ENCODE results near the gene EPSTI1.

The EPSTI1 gene

DNA sequence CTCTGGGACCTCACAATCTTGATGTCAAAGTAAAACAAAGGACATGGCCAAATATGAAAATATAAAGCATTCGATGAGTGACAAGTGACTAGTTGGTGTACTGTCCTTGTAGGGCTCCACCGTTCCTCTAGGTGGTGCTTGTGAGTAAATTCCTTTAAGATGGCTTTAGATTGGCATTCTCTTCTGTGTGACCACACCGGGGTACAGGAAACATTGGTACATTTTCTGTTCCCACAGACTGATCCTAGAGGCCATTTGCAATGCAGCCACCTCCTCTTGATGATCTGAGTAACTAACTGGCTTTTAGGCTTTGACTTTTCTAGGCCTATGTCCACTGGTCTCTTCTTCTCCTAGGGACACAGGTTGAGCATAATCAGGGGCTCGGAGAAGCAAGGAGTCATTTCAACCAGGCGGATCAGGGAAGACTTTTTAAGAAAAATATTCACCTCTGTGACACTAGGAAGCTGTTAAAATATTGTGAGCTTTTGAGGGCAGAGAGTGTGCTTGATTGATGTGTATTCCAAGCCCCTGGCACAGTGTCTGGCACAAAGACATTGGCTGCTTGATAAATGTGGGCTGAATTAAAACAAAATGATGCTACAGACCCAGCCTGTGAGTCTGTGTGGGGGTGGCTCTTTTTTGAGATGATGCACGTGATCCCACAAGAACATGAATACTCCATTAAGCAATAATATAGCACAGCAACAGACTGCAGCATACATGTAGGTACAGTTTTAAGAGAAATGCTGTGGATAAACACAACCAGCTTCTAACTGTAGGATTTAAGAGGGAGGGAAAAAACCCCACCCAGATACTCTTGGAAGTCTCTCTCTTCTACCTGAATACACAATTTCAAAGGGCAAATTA lies 21.0 kb downstream of the EPSTI1 start:
- peak in 1 of 4 experiments; percentile 7 for DNase-seq

DNA sequence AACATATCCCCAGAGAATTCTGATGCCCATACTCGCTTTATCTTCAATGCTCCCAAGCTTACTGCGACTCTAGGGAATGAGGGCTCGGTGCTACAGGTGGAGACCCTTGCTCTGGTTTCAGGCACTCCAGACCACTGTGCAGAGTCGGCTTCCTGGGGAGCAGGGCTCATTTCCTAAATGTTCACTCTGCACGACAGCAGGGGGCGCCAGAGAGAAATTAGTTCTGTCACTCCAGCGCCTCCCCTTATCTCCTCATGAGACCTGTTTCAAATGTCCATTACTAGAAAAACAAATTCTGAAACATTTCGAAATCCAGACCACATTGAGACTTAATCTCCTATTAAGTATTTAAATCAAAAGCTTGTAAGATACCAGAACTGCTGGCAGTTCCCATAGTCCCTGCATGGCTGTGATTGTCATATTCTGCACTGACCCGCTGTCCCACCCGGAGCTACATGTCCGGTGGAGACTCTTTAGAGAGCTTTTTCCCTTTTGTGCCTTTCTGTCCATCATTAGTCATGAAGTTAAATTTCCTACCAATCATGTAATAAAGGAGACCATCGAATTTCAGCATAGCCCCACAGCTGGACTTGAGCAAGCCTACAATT lies 22.4 kb downstream of the EPSTI1 start:
- peak; percentile 44 to 82 (median 72) for DNase-seq

DNA sequence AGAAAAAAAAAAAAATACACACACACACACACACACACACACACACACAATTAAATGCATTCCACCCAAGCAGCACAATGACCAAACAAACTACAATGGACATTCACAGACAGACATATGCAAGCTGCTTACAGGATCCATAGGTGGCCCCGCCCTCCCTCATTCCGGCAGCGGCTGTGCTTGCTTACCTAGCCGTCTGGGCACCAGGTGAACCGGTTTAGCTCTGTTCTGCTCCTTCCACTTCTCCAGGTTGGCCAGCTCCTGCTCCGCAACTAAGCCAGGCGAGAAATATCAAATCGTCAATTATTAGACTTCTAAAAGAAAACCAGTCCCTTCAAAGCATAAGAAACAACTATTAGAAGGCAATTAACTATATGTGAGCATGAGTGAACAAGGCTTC lies 23.1 kb downstream of the EPSTI1 start:
- DNase-seq = no peak

DNA sequence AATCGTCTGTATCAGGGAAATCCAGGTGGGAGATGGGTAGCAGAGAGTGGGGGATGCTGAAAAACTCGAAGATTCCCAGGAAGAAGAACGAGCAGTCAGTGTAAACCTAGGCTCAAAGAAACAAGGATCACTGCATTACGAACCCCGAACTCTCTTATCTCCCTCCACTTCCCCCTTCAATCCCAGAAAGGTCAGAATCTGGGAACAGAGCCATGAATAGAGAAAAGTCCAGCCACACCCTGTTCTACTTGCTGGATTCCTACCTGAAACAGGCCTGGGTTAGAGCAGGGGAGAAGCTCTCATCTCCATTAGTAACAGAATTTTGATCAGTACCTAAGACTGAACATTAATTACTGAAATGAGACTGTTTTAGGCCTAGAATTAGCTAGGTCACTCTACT lies 24.4 kb downstream of the EPSTI1 start:
- DNase-seq = no peak

DNA sequence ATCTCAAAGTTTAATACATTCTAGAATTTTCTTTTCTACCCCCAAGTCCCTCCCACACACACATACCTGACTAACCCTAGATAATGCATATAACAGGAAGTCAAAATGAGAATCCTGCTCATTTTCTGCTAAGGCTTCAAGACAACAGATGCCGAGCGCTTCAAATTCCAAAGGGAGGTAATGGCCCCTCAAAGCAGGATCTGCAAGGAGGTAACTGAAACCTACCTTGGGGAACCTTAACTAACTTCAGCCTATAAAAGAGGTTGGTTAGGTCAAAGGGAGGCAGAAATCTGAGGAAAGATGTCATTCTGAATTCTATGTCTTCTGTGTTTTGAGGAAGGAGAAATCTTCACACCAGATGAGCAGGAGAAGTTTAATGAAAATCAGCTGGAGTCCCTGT lies 26.8 kb downstream of the EPSTI1 start:
- no peak for DNase-seq

DNA sequence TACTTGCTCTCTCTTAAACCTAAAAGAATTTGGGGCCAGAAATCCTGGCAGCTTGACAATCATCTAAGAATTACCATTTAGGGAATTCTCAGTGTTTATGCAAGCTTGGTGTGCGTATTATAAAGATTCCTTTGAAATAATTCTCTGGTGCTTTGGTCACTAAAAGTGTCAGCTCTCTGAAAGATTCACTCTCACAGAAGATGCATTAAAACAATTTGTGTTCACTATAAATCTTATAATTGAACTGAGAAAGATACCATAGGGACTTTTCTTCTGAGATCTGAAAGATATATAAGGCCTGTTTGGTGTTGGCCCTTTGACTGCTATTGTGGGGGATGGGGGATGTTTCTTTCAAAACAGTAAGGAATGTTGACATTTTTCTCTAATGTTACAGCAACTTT lies 27.3 kb downstream of the EPSTI1 start:
- no peak for DNase-seq

DNA sequence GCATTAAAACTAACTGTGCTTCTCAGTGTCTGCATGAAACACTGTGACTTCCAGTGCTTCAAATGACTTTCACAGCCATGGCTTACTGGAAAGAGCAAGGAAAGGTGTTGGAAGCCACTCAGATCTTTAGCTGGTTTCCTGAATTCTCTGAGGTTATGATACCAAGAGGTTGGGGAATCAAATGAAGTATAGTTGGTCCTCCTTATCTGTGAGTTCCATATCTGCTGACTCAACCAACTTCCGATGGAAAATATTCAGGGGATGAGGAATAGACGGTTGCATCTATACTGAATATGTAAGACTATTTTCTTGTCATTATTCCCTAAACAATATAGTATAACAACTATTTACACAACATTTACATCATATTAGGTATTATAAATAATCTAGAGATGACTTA lies 32.4 kb downstream of the EPSTI1 start:
- no peak for DNase-seq

DNA sequence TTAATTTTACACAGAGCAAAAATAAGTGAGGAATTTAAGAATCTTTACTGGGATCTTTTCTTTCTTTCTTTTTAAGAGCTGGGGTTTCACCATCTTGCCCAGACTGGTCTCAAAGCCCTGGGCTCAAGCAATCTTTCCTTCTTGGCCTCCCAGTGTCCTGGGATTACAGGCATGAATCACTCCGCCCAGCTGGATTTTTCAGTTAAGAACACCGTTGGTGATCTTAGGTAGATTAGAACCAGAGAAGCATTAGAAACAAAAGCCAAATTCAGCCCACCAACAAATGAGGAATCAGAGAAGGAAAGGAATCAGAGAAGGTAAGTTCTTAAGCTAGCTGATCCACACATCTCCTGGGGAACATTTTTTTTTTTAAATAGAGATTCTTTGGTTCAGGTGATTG lies 34.2 kb downstream of the EPSTI1 start:
- DNase-seq = no peak

DNA sequence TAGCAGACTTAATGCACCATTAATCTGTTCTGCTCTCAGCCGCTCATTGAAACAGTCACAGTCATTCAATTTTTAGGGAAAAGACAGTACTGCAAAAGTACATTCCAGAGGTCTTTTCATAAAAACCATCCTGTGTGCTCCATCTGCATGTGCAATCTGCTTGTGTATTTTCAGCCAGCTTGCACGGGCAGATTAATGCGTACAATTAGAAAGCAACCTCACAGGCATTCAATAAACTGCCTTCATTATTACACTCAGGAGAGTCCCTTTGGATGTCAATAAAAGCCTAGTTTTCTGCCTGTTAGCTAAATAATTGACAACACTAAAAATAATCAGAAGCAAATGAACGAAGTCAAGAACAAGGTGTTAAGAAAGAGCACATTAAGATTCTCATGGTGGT lies 41.9 kb downstream of the EPSTI1 start:
- DNase-seq = no peak

DNA sequence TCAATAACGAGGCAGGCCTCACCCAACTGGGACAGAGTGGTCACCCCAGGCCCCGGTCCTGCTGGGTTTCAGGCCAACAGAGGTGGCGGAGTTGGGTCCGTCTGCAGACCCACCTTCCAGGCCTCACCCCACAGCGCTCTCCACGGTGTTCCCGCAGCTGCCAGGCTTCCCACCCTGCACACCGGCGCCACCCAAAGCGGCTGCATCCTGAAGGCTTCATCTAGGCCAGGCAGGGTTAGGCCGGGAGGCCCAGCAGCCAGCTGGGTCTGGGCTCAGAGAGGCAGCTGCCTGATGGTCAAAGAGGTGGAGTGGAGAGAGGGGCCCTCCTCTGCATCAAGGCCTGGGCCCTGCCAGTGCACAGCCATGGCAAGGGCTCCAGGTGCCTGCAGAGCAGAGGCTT lies 44.1 kb downstream of the EPSTI1 start:
- DNase-seq = no peak

DNA sequence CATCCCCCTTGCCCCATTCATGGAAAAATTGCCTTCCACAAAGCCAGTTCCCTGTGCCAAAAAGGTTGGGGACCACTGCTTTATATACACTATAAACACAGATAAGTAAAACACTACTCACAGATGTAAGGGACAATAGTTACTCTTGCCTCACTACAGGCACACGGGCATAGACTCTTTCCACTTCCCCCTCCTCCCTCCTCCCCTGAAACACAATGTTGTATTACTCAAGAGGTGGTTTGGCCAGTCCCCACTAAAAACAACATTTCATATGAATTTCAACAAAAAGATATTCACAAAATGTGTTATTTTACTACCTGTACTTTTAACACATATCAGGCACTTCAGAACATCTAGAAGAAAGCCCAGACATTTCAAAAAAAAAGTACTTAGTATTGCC lies 45.1 kb downstream of the EPSTI1 start:
- DNase-seq = no peak

DNA sequence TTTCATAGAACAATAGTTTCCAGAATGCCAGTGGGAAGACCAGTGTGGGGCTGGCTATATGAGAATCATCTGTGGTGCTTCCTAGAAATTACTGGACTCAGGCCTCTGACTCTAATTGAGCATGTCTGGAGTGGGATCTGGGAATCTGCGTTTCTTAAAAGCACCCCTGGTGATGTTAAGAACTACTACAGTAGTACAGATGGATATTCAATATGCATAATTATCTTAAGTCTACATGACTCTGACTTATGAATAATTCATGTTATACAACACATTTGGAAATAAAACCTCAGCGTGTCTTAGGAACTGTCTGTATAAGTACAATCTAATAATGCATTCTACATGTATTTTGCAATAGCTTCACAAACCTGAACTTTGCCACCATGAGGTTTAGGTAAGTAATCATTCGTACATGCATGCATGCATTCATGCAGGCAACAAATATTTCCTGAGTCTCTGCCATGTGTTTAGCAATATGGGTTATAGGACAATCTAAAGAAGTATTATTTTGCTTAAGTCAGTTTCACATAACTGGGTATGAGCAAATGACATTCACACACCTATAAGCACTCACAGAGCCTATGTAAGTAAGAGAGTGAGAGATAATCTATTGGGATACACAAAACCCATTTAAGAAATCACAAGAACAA lies 62.0 kb downstream of the EPSTI1 start:
- DNase-seq = no peak

DNA sequence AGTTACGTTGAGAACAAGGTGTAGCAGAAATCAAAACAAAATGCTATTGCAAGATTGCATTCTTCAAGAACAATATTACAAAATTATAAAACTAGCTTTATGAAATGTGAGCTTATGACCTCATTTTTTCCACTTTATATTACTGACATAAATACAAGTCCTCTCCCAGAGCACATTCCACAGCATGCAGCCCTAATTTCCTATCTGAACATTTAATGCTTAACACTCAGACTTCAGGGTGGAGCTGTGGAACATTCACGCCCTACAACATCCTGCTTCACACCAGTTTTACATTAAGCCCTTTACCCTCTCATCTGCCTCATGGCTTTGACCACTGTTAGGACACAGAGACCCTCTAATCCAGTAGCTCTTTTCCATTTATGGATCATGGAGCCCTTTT lies 65.5 kb downstream of the EPSTI1 start:
- DNase-seq = no peak

DNA sequence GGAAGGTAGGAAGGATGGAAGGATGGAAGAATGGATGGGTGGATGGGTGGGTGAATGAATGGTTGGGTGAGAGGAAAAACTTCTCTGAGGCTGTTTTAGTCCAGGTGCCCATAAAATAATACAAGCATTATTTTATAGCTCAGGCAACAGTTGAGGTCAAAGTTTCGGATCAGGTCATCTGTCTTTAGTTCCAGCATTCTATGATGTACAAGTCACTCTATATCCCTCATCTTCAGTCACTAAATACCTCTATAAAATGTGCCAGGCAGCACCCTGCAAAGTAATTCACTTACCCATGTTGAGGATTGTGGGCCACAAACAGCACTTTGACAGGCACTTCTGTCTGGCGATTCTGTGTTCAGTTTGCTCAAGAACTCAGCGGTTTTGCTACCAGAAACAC lies 66.0 kb downstream of the EPSTI1 start:
- DNase-seq = no peak

DNA sequence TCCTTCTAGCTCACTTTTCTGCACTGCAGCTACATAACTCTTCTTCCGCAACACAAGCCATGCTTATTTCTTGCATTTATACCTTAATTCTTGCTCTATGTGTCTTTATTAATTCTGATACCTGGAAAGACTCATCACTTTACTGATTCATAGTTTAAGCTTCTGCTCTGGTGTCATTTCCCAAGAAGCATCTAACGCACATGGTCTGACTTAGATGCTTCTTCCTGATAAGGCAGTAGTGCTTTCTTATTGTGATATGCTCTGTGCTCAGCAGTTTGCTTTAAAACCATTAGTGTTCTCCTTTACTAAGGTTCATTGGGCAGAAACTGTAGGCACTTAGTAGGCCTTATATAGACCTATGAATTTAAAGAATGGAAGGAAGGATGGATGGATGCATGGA lies 66.4 kb downstream of the EPSTI1 start:
- DNase-seq = no peak

DNA sequence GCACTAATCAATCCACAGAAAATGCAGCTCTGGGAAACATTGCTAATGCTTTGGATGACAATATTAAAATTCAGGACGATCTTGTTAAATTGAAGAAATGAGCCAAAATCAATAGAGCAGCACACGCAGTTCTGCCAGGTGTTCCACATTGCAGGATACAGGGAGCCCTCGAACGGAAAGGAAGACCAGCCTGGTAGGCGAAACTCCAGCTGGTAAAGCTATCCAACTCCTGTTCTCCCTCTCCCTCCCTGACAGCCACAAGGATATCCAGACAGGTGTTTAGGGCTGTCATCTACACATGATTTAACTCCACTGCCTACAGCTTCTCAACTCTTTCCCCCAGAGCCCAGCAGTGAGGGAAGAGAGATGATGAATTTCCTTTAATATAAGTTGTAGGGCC lies 67.7 kb downstream of the EPSTI1 start:
- DNase-seq = no peak

DNA sequence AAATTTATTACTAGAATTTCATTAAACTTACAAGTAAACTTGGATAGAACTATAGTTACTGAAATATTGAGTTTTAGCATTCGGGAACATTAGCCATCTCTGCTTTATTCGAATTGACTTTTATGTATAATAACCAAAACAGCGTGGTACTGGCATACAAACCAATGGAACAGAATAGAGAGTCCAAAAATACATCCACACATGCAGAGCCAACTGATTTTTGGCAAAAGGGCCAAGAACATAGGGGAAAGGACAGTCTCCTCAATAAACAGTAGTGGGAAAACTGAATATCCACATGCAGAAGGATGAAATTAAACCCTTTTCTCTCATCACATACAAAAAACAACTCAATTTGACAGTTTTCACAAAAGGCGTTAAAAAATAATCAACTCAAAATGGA lies 84.3 kb downstream of the EPSTI1 start:
- no peak for DNase-seq

DNA sequence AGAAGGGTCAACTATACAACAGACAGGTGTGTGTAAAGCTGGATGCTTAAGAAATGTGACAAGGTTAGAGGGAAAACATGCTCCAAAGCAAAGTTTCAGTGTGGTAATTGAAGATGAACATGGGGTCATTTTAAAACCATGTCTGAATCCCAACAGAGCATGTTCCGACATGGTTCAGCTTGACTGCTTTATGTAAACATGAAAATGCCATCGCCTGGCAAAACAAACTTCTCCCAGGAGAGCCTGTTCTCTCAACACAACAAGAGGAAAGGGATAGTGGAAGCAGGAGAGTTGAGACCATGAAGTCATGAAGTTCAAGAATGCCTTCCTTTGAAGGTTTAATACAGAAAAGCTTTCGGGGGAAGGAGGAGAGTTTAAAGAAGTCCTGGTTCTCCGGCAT lies 85.8 kb downstream of the EPSTI1 start:
- no peak for DNase-seq

DNA sequence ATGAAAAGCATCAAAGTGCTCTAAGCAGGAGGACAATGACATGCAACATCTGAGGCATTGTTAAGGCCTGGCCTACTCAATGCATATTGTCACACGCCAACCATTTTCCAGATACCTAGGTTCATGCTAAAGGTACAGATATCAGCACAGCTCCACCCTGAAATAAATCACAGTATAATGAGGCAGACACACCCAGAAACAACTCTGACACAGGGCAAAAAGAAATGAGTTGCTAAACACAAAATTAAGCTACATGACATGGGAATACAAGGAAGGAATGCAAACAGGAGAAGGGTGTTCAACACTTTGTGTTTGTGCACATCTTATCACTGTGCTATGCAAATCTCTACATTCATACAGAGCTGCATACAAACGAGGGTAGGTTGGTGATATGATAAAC lies 86.5 kb downstream of the EPSTI1 start:
- DNase-seq = no peak

DNA sequence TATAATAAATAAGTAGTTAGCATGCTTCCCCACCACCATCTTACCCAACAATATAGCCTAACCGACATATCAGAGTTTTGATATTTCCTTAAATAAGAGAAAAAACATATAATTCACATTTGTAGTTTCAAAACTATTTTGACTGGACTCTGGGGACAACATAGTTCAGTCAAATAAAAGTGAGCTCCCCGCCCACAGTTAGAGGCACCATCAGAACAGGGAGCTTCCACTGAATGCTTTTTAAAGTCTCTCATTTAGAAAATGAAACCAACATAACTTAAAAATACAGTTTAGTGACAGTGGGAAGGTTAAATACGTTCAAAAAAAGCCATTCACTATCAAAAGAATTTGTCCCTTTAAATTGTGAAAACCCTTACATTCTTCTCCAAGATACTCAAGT lies 92.8 kb downstream of the EPSTI1 start:
- DNase-seq = no peak

DNA sequence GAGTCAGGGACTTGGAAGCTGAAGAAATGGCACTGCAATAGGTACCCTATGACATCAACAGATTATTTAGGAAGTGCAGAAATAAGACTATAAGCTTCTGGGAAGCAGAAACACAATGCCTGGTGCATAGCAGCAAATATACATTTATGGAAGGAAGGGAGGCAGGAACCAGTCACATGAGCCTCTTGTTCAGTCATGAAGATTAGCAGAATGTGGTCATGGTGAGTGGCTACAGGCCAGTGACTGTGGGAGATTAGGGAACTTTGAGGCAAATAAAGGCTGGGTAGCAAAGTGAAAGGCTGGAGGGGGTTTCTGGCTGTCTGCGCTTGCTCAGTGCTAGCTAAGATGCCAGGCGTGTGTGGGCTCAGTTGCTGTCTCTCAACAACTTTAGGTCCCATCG lies 96.3 kb downstream of the EPSTI1 start:
- no peak for DNase-seq

DNA sequence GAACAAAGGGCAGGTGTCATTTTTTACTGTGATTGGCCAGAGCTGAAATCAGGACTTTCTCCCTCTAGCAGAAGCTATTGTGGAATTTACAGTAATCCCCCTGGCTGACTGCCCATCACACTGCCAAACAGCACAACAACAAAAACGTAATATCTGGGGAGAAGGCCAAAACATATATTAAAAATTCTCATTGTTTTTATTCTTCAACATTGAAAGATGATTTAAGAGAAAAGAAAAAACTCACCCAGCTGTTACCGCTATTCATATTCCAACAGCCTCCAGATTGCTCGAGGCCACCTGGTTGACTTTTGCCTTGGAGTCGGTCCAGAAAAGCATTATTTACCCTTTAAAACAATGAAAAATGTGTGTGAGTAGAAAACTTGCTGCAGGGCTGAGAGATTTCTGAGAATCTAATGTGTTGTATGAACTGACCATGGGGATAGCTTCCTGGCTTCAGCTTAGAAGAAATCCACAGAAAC lies 97.2 kb downstream of the EPSTI1 start:
- DNase-seq = no peak

DNA sequence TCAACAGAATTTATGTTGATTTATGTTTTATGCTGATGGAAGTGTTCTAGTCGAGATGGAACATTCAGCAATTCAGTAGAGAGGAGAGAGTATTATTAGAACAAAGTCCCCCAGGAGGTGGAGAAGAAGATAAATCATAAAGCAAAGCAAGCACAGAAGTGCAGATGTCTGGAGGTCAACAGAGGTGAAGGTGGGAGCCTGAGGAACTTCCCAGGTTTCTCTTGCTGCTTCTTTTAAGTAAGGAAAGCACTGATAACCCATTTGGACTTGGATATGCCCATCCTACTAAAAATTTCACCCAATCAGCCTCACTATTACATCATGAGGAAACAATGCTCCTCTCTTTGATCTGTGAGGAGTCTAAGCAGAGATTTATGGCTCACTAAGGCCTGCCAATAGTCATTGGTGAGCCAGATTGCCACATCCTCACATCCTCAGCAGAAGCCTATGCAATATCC lies 98.8 kb downstream of the EPSTI1 start:
- no peak for DNase-seq

DNA sequence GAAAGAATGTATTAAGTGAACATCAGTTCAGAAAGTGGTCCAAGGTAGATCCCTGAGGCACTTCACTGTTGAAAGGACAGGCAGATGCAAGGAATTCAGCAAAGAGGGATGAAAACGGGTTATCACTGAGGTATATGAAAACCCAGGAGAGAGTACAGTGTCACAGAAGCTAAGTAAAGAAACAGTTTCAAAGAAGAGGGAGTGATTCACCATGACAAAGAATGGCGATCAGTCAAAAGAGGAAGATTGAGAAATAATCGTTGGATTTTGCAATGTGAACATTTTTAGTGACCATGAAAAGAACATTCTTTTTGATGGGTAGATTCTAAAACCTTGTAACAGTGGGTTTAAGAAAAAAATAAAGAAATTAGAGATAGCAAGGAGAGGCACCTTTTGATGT lies 99.3 kb downstream of the EPSTI1 start:
- DNase-seq = no peak
